ENCODE measurements around the gene MS4A18. TPM values are rescaled to one million over a fixed set of nuclear protein-coding genes. Genes with fewer than 3 reads are reported as not detected.
"Not testable (repeated sequence)": the region's sequence is repeated elsewhere in the genome, so short reads cannot be mapped to it uniquely, and the experiment has no call there.

MS4A18 gene
- polyA plus RNA-seq, 10 donors, result not detected

DNA sequence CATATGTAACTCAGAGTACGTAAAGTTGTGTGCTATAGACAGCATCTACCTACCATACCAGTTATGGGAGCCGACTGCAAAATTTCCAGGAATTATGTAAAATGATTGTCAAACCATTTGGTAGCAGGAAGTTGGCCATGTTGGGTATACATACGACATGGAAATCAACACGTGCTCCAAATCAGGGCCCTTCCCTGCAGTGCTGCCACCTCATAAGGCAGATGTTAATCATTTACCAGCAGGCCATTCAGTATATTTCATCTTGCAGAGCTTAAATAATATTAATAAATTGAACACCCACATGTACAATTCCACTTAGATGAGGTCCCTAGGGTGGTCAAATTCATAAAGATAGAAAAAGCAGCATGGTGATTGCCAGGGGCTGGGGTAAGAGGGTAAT lies 9.8 kb downstream of the MS4A18 start:
- DNase-seq, result no peak

DNA sequence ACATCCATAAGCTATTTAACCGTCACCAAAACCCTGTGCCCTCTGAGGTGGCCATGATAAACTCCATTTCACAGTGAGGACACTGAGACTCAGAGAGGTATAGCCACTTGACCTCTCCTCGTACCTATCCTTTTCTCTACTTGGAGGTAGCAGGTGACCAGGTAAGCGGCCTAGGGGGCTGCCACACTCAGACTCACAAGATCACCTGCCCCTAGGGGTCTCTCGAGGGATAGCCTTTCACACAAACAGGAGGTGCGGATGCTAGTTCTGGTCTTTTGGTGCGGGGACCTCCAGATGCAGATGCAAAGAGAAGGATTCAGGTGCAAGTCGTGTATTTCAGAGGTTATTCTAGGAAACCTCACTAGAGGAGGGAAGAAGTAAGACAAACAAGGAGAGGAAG lies 14.6 kb downstream of the MS4A18 start:
- no peak for DNase-seq

DNA sequence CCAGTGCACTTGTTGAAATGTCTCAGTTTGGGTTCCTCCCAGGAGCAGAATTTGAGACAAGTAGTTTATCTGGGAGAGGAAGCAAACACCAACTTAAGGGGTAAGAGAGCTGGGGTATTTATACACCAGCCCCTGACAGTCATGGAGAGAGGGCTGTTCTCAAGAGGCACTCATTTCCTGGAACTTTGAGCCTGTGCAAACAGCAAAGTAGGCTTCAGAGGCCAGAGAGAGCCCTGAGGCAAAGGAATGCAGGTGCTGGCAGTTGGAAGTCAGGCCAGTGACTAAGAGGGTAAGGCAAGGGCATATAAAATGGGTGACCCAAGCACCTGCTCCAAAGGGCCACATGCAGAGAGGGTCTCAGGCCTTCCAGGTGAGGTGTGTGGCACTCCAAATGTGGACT lies 16.1 kb downstream of the MS4A18 start:
- no peak for DNase-seq

- DNase-seq, result no peak
Observed at GRCh38 chr11:60741421-60741820, 16.9 kb downstream of the MS4A18 start.

DNA sequence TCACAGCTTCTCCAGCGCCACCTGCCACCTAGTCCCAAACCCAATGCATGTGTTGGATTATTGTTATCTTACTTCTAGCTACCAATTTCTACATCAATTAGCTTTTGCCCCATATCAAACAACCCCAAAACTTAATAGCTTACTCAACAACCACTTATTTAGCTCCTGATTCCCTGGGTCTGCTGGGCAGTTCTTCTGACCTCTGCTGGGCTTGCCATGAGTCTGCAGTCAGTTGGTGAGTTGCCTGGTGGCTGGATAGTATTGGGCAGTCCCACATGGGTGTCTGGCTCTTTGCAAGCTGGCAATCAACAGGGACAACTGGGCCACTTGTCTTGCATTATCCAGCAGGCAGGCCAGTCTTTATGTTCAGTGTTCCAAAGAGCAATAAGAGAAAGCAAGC lies 18.5 kb downstream of the MS4A18 start:
- no peak for DNase-seq

- DNase-seq, result no peak
Observed at GRCh38 chr11:60744114-60744513, 19.6 kb downstream of the MS4A18 start.

DNA sequence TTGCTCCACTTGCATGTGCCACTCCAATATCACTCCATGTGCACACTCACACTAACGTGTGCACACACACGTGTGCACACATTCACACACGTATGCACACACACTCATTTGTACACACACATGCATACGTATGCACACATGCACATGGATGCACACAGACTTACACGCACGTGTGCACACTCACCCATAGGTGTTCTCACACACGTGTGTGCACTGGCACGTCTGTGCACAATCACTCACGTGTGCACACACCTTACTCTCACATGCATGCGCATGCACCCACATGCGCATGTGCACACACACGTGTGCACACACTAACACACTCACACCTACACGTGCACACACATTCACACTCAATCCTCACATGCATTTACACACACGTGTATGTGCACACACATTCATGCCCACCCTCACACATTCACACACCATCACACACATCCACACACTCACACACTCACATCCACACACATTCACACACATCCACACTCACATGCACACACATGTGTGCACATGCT lies 22.9 kb downstream of the MS4A18 start:
- no peak for DNase-seq

- no peak for DNase-seq
Observed at GRCh38 chr11:60748225-60748624, 23.7 kb downstream of the MS4A18 start.

DNA sequence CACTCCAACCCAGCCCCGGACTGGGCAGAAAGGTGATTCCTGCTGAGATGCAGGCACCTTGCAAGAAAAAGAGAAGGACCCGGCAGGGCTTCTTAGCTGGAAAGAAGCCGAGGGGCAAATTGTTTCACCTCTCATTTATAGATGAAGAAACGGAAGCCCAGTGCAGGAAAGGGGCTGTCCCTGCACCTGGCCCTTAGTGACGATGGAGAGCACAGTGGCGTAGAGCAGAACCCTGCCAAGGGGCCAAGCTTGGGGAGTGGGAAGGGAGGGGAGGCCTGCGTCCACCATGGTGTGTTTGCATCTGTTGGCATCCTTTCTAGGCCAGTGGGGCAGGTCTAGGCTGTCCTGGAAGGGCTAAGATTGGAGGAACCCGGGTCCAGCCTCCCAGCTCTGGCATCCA lies 24.3 kb downstream of the MS4A18 start:
- DNase-seq, result no peak

DNA sequence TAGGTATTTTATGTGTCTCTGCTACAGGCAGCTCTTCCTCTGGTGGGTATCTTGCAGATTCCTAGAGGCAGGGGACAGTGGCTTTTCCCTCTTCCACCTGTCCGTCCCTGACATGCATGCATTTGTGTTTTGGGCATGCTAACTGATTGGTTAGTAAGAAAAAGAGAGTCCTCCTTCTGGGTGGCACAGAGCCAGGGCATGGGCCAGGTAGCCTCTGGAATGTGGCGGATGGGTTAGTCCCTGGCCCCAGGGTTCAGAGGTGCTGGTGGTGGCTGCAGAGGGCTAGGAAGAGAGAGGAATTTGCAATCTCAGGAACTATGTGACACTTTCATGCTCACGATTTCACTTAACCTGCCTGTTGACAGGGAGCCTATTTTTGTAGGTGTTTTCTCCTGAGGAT lies 26.4 kb downstream of the MS4A18 start:
- DNase-seq, result no peak

DNA sequence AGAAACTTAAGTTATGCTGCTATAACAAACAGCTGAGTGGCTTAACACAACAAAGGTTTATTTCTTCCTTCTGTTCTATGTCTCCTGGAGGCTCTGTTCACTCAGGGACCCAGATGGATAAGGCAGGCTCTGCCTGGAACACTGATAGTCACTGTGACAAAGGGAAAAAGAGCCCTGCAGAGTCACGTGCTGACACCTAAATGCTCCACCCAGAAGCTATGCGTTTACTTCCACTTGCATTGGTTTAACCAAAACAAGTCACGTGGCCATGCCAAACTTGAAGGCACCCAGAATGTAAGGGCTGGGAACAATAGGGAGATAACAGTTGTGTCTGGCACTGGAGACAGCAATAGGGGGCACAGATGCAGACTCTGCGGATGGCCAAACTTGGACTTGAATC lies 28.8 kb downstream of the MS4A18 start:
- DNase-seq, result no peak

DNA sequence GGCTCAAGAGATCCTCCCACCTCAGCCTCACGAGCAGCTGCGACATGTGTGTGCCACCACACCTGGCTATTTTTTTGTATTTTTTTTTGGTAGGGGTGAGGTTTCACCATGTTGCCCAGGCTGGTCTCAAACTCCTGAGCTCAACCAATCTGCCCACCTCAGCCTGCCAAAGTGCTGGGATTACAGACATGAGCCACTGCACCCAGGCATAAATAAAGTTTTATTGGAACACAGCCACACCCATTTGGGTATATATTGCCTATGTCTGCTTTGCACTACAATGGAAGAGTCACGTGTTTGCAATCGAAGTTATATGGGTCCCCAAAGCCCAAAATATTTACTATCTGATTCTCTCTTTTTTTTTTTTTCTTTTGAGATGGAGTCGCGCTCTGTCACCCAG lies 30.4 kb downstream of the MS4A18 start:
- no peak for DNase-seq

DNA sequence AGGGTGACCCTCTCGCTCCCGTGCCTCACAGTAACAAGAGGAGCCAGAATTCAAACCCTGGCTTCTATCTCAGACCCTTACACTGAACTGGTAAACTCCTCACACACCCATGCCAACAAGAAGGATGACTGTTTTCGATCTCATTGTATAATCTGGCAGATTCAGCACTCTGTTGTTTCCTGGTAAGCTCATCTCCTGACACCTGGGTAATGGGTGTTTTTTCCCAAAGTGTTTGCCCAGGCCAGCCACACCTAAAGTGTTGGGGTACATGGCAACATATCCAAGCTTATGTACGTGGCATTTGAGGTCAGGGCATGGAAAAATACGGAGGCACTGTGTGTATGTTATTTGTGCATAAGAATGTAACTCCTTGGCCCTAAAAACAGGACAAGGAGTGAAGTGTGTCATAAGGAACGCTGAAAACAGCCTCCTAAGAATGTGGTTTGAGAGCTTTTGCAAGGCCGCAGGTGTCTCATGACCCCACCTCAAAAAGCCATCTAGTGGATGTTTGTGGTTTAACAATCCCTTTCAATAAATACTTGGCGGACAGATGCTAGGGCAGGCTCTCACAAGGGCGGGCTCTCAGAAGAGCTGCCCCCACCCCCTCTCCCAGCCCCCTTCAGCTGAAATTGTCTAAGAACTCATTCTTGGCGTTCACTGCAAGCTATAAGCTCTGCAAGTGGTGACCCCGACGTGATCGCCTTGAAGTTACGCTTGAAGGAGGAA lies 31.9 kb downstream of the MS4A18 start, which contains the start of gene MS4A15:
Gene MS4A15, plus strand, starts transcription at position 561 of the 726 bp plus-strand sequence. CDS start 6,867 bp downstream, outside the sequence.
- no peak for DNase-seq

GRCh38 chr11:60757231-60757800 lies 32.8 kb downstream of the MS4A18 start:
- no peak for DNase-seq

DNA sequence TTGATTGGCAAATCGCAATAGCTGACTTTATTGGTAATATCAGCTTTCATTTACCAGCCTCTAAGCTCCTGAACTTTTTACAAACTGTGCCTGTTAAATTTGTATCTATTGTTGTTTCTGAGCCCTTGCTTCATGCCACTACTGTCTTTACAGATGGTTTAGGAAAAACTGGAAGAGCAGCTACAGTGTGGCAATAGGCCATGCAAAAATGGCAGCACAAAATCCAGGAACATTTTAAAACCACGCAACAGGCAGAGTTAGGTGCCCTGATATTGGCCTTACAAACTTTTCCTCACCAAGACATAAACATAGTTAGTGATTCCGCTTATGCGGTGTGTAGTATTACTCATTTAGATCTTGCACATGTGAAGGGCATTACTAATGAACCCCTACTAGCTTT lies 34.2 kb downstream of the MS4A18 start:
- not testable (repeated sequence) for DNase-seq

DNA sequence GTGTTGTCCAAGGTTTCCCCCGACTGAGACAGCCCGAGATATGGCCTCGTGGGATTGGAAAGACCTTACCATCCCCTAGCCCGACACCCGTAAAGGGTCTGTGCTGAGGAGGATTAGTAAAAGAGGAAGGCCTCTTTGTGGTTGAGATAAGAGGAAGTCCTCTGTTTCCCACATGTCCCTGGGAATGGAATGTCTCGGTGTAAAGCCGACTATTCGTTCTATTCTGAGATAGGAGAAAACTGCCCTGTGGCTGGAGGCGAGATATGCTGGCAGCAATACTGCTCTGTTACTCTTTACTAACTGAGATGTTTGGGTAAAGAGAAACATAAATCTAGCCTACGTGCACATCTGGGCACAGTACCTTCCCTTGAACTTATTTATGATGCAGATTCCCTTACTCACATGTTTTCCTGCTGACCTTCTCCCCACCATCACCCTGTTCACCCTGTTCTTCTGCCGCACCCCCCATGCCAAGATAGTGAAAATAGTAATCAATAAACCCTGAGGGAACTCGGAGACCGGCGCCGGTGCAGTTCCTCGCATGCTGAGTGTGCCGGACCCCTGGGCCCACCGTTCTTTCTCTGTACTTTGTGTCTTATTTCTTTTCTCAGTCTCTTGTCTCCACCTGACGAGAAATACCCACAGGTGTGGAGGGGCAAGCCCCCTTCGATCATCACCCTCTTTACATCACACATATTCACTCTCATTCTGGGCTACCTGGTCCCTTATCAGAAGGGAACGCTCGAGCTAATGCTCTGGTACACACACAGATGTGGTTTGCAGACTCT lies 35.1 kb downstream of the MS4A18 start:
- DNase-seq, result not testable (repeated sequence)

- peak; percentile 27 to 70 (median 32) for DNase-seq
Observed at GRCh38 chr11:60761436-60762190, 37.1 kb downstream of the MS4A18 start.

GRCh38 chr11:60762851-60763691 lies 38.6 kb downstream of the MS4A18 start:
- DNase-seq, result peak; percentile 24 to 82 (median 47)

- DNase-seq, result no peak
Observed at GRCh38 chr11:60763692-60764369, 39.3 kb downstream of the MS4A18 start.

- DNase-seq, result no peak
Observed at GRCh38 chr11:60764879-60765278, 40.4 kb downstream of the MS4A18 start.

Data from muscle of back (tissue), 11 donors.